GM04503 (cell line): Measurements from ENCODE around the gene JPT2.

ENCODE experiments used
- DNase-seq: peaks from one replicate; pipeline ENCODE4 v3.0.0-alpha.2; 2012; ENCODE audit warnings: low read depth

JPT2 gene

DNA sequence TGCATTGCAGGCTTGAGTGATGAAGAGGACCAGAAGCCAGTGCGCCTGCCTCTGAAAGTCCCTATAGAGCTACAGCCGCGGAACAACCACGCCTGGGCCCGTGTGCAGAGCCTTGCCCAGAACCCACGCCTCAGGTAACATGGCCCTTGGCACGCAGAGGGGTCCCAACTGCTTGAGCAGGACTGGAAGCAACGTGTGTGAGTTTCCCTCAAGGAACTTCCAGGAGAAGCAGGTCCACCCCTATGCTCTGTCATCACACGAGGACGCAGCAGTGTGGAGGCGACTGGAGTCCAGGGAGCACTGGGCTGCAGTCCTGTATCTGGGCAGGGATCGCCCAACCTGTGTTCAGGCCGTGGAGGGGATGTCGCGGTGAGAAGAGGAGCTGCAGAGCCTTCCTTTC lies 25.1 kb upstream of the JPT2 start:
- DNase-seq = no peak

DNA sequence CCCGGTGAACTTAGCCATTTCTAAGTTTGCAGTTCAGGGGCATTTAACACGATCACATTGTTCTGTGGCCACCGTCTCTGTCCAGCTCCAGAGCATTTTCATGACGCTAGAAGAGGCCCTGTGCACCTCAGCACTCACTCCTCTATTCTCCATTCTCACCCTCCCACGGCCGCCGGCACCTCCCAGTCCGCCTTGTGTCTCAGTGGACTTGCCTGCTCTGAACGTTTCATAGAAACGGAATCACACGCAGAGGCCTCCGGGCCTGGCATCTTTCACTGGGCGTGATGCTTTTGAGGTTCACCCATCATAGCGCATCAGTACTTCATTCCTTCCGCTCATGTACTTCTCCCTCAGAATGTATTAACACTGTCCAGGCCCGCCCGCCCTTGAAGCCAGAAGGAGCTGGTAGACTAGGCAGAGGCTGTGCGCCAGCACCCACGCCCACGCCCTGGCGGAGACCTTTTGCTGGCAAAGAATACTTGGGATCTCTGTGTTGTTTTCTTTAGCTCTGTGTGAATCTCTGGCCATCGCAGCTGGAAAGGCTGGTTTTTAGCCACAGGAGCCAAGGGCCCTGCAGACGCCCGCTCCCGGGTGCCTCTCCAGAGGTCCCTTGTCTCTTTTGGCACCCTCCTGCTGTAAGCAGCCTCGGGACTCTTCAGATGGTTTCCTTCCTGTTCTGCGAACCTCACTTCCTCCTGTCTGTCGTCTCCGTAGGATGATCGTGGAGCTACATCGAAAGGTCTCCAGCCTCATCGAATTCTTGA lies 23.4 kb upstream of the JPT2 start:
- DNase-seq = no peak

DNA sequence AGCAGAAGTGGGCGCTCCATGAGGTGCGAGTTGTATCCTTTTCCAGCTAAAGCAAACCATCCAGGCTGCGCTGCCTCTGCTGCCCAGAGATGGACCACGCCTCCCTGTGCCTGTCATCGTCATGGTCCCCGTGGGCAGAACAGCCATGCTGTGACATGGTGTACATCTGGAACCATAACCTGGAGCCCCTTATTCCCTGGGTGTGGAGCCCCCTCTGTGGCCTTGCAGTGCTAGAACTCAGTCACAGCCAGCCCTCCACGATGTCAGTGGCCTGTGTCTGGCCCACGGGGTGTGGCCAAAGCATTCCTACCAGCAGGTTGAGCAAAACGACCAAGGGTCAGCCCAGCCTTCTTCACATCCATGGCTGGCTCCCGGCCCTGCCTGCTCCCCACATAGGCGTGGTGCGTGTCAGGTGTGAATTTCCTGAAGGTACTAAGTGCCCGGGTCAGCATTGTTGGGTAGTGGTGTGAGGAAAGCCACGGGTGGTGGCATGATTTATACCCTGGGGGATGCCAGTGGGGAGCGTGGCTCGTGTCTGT lies 22.7 kb upstream of the JPT2 start:
- DNase-seq = no peak

DNA sequence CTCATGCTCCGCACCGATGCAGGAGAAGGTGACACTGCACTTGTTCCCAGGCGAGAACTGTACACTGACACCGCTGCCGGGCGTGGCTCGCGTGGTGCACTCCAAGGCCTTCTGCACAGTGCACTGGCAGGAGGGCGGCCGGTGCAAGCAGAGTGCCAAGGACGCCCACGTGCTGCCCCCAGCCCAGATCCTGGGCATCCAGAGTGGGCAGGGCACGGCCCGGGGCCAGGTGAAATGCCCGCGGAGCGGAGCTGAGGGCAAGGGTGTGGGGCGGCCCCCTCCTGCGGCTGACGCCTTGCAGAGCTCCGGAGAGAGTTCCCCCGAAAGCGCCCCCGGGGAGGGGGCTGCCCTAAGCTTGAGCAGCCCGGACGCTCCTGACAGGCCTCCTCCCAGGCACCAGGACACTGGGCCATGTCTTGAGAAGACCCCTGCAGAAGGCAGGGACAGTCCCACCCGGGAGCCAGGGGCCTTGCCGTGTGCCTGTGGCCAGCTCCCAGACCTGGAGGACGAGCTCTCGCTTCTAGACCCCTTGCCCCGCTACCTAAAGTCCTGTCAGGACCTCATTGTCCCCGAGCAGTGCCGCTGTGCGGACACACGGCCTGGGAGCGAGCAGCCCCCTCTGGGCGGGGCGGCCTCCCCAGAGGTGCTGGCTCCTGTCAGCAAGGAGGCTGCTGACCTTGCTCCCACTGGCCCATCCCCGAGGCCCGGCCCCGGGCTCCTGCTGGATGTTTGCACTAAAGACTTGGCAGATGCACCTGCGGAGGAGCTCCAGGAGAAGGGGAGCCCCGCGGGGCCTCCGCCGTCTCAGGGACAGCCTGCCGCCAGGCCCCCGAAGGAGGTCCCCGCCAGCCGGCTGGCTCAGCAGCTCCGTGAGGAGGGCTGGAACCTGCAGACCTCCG lies 21.9 kb upstream of the JPT2 start:
- no peak for DNase-seq

DNA sequence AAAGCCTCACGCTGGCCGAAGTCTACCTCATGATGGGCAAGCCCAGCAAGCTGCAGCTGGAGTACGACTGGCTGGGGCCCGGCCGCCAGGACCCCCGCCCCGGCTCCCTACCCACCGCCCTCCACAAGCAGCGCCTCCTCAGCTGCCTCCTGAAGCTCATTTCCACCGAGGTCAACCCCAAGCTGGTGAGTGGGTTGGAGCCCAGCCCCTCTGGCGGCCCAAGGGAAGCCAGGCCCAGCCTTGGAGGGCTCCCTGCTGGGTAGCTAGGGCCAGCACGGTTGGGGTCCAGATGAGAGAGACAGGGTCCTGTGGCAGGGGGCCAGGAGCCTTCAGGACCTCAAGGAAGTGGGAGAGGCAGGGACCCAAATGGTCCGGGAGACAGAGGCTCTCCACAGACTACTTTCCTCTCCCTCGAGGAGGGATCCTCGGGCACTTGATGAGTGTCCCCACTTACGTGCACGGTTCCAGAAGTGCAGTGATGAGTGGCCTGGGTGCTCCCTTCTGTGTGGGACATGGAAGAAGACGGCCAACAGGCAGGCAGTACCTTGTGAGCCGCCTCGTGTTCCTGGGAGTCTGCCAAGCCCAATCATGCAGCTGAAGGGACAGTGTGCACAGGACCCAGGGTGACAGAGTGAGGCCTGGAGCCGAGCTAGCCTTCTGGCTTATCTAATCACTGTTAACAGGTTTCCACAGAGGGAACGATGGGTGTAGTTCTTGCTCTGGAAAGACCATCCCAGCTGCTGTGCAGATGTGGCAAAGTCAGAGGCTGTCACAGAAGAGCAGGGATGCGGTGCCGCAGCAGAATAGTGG lies 21.1 kb upstream of the JPT2 start:
- DNase-seq = no peak

DNA sequence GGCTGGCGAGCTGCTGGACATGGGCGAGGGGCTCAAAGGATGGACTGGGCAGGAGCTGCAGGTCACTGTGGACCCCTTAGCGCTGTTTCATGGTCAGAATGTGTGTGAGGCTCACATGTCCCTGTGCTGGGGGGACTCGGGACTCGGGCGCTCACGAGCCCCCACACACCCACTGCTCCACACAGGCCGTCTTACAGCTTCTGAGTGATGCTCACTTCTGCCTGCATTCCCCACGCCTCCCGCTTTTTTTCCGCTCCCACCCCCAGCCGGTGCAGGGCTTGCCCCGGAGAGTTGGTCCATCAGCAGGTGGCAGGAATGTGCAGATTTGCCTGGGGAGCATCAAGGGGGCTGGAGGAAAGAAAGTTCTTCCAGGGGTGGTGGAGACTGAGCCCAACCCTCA lies 20.2 kb upstream of the JPT2 start:
- no peak for DNase-seq

DNA sequence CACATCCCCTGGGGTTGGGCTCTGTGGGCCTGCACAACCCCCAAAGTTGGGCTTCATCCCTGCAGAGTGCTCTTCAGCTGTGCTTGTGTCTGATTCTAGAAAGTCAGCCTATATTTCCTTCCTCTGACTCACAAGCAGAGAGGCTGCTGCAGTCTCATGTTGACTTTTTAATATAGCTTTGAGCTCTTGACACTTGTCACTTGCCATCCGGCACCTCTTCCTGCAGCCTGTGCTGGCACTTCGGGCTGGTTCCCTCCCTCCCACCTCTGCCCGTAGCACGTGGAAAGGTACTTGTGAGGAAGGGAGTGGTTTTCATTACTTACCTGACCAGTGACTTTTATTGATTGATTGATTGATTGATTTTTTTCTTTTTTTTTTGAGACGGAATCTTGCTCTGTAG lies 19.0 kb upstream of the JPT2 start:
- no peak for DNase-seq

DNA sequence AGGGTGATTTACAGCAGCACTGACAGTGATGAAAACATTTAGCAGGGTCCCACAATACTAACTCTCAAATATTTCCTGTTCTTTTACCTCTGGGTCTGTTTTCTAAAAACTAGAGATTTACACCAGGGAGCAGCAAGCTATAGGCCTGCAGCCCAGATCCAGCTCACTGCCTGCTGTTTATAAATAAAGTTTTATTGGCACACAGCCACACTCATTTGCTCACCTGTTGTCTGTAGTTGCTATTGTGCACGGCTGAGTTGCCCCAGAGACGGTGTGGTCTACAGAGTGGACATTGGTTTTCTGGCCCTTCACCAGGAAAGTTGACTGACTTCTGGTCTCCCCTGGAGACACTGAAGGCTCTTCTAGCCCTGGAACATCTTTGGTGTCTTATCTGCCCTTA lies 16.3 kb upstream of the JPT2 start:
- no peak for DNase-seq

DNA sequence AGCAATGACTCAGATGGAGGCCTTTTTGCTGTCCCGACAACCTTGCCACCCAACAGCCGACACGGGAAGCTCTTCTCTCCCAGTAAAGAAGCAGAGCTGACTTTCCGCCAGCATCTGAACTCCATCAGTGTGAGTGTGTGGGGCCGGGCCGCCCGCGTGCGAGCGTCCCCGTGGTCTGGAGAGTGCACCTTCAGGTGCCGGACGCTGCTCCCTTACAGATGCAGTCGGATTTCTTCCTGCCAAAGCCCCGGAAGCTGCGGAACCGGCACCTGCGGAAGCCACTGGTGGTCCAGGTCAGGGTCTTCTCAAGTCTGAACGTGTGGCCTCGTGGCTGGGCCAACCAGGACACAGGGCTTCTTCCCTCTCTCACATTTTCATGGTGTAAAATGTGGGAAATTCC lies 15.5 kb upstream of the JPT2 start:
- DNase-seq = no peak

DNA sequence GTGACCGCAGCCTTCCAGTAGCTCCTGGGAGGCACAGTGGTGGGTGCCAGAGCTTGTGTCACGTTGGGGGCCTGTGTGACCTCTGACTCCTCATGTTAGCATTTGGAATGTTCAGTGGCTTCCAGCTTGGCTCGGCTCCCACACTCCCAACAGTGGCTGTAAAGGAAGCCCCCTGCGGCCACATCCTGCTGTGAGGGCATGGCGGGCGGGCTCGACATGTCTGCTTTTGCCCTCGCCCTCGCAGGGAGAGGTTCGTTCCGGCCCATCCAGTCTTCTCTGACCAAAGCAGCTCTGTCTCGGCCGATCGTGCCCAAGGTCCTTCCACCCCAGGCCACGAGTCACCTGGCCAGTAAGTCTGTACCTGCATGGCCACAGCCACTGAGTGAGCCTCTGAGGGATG lies 12.2 kb upstream of the JPT2 start:
- DNase-seq = no peak

DNA sequence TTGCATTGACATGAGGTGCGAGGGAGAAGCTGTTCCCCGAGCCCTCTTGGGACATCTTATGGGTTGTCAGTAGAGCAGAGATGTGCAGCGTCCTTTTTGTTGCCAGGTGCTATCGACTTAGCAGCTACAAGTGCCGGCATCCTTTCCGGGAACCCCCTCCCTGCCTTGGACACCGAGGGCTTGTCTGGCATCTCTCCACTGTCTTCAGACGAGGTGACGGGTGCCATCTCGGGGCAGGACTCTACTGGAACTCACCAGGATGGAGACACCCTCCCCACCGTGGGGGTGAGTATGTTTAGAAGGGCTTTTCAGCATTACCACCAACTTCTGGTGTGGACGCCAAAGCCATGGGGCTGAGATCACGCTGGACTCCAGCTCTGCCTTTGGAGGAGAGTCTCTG lies 11.8 kb upstream of the JPT2 start:
- no peak for DNase-seq

DNA sequence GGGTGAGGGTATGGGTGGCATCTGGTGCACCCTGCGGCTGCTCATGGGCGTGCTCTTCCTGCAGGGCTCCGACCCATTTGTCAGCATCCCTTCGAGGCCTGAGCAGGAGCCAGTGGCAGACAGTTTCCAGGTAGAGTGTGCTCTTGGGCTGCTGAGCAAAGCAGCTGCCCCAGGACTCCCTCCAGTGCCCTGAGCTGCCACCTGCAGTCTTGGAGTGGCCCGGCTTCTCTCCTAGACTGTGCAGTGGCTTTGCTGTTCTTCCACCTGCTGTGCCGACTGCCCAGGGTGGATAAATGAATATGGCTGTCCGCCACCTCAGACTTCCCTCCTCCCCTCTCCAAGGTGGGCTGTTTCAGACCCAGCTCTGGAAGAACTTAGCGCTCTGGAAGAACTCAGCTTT lies 10.8 kb upstream of the JPT2 start:
- DNase-seq = no peak

DNA sequence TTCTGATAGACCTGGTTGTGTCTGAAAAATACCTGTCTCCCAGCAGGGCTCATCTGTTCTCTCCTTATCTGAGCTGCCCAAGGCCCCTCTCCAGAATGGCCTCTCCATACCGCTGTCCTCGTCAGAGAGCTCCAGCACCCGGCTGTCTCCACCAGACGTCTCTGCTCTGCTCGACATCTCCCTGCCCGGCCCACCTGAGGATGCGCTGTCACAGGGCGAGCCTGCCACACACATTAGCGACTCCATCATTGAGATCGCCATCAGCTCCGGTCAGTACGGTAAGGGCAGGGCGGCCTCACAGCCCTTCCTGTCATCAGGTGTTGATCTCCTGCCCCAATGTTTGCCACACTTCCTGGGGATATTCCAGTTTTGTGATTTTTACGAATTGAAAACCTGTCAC lies 10.2 kb upstream of the JPT2 start:
- DNase-seq = no peak

DNA sequence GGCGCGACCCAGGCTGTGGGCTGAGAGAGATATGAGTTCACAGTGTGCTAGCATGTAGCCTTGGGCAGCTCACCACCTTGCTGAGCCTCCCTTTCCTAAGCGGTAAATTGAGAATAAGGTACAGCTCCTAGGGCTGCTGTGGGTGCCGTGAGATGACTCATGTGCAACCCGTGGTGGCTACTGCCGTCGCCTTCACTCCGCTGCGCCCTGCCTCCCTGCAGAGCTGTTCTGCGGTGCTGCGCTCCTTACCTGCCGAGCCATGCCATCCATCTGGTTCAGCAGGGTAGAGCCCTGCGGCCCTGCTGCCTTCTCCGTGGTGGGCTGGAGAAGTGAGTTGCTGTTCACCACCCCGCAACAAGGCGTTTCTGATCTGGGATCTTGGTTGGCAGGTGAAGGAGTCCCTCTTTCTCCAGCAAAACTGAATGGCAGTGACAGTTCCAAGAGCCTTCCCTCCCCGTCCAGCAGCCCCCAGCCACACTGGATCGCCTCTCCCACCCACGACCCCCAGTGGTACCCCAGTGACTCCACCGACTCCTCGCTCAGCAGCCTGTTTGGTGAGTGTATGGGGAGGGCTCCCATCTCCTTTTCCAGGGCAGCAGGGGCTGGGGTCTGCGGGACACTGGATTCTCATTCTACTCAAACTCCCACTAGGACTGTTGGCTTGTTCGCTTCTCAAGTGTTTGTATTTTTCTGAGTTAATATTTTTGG lies 9.3 kb upstream of the JPT2 start:
- DNase-seq = no peak

DNA sequence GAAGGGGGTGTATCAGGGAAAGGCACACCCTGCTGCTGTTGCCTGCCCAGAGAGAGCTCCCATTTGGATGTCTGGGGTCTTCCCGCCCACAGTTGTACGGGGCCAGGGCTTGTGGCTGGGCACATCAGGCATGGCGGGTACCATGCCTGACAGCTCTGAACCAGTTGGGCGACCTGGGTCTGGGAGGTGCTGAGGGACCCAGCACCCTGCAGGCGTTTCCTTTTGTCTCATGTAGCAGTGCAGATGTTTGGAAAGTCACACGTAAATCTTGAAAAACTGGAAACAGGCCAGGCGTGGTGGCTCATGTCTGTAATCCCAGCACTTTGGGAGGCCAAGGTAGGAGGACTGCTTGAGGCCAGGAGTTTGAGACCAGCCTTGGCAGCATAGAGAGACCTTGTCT lies 8.4 kb upstream of the JPT2 start:
- no peak for DNase-seq

DNA sequence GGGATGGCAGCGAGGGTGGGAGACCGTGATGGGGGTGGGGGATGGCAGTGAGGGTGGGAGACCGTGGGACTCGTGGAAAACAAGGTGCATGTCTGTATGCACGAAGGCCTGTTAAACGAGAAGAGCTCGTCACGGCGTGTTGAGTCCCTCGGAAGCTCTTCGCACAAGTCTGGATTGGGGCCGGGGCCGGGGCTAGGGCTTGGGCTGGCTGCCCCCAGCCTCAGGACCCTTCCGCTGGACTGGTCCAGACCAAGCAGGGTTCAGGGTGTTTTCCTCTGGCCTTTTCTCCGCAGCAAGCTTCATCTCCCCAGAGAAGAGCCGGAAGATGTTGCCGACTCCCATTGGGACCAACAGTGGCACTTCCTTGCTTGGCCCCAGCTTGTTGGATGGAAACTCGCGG lies 7.7 kb upstream of the JPT2 start:
- DNase-seq = no peak

DNA sequence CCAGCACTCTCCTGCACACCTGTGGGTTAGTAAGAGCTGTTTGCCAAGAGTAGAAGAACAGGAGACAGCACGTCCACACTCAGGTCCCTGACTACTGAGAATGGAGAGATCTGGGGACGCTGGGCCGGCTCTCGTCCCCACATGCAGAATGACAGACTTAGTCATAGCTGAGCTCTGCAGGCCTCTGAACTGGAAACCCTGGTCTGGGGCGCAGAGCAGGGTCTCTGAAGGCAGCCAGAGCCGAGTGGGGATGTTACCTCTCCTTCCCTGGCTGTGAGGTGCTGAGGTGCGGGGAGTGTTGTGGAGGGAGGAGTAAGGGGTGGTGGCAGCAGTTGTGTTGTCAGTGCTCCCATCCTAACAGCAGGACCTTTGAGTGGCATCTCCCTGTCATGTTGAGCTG lies 7.2 kb upstream of the JPT2 start:
- no peak for DNase-seq

DNA sequence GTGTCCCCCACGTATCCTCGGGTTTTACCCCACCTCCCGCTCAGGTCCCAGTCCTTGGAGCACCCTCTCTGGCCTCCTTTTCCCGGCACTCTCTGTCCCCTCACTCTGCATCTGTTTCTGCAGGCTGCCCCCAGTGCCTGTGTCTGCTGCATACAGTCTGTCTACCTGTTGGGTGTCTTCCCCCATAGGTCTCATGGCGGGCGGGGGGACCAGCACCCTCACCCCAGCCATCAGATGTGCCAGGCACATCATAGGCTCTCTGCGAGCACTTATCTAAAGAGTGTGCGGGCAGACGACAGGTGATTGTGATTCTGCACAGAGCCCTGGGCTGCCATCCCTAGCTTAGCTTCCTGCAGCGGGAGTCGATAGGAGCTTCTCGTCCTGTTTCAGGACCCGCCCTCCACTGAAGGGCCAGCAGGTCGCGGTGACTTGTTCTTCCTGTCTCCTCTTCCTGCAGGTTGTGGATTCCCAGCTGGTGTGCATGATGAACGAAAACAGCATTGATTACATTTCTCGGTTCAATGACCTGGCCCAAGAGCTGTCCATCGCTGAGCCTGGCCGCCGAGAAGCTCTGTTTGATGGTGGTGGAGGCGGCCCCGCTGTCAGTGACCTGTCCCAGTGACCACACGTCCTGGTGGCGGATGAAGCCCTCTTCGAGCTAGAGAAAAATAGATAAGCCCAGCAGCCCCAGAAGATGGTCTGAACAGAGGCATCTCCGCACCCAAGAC lies 4.5 kb upstream of the JPT2 start:
- no peak for DNase-seq

DNA sequence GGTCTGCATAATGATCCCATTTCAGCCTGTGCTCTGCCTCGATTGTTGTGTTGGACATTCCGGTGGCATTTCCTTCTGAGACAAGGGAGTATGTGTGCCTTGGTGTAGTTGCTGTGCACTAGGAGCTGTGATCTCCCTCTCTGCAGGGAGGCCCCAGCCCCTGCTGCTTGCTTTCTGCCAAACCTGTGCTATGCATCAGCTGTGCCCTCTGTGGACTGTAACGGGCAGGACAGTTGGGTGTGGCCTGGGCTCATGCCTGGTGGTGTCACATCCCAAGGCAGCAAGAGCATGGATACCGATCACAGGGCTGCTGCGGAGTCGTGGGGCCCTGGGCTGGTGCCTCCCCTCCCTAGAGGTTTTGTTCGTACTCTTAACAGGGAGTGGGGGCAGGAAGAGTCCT lies 3.8 kb upstream of the JPT2 start:
- DNase-seq = no peak

DNA sequence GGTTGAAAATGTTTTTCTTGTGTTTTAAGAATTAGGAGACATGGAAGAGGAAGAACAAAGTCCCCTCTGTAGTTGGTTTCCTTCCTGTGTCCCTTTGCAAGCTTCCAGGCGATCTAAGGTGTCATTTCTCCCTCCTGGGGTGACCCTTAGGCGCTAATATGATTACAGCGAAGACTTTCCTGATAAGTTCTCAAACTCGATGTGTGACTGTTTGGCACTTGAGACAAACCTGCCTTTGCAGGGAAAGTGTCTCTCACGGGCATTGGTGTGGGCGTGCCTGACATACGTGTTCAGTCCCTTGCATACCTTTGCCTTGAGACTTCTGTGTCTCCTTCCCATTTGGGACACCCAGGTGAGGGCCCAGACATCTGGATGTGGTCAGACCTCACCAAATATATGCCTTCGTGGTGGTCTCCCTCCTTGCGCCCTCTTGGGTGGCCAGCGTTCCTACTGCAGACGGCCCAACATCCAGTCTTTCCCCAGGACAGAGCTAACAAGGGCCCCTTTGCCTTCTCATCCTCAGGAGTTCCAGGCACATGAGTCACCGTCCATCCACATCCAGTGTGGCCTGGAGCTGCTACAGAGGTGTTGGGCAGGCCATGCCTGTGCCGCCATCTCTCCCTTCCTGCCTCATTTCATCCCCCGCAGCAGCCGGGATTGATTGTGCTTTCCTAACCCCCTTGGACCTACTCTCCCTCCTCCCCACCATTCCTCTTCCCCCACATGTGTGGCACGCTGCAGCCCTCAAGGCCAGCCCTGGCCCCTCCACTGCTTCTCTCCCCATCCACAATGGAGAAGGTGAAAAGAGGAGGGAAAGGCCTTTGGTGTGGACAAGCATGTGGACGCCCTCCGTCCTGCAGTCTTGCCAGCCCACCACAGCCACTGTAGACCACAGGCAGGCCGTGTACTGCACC lies 3.1 kb upstream of the JPT2 start:
- DNase-seq = no peak
